PC-9 (cell line): ENCODE results near the gene BICDL2.

Source experiments
- CTCF ChIP-seq: fragments of 200-600 bp; sonication (generic); conservative IDR thresholded peaks from 2 replicates; pipeline ENCODE4 v1.6.1; 2017; ENCODE audit warnings: mixed run types, antibody characterized with exemption, mild to moderate bottlenecking, moderate library complexity
- EZH2 ChIP-seq: fragments of 200-600 bp; sonication (generic); IDR thresholded peaks from 2 replicates; pipeline ENCODE4 v1.8.0; 2017; ENCODE audit warnings: antibody characterized with exemption, low read depth

GRCh38 chr16:3007957-3008689, 28.6 kb downstream of the BICDL2 start:
- TF ChIP-seq CTCF = no peak
- no peak for TF ChIP-seq EZH2
